SK-N-MC (cell line): ENCODE data around the gene STXBP3.

Experiments
- DNase-seq: peaks from one replicate; pipeline ENCODE4 v3.0.0-alpha.2; 2011; ENCODE audit warnings: low read depth, low spot score
- H3K27ac ChIP-seq: fragments of 200-600 bp; sonication (generic); 2 replicates; pipeline ENCODE4 v1.5.1; 2016; ENCODE audit warnings: mixed run types
- H3K36me3 ChIP-seq: fragments of 200-600 bp; sonication (generic); 2 replicates; pipeline ENCODE4 v1.6.1; 2017; ENCODE audit warnings: antibody characterized with exemption, low read length, mixed read lengths; ENCODE audit not compliant: insufficient read depth
- H3K4me3 ChIP-seq: fragments of 200-600 bp; sonication (generic); 2 replicates; pipeline ENCODE4 v1.5.1; 2016
- H3K9ac ChIP-seq: fragments of 200-600 bp; sonication (generic); 2 replicates; pipeline ENCODE4 v1.8.0; 2017; ENCODE audit warnings: mixed run types, mixed read lengths; ENCODE audit not compliant: insufficient read length
- H3K9me3 ChIP-seq: fragments of 200-600 bp; sonication (generic); 2 replicates; pipeline ENCODE4 v1.6.1; 2017; ENCODE audit warnings: low read depth, mild to moderate bottlenecking, antibody characterized with exemption, low read length, moderate library complexity, mixed read lengths
- EZH2 ChIP-seq: fragments of 200-600 bp; sonication (generic); IDR thresholded peaks from one replicate; pipeline ENCODE4 v1.6.1; 2017; ENCODE audit warnings: antibody characterized with exemption
- FOXP2 ChIP-seq: optimal IDR thresholded peaks from 2 replicates; pipeline ENCODE3; 2011; ENCODE audit warnings: mild to moderate bottlenecking, moderate library complexity; ENCODE audit not compliant: insufficient read depth; ENCODE audit errors: extremely low read length, control extremely low read depth
- POLR2AphosphoS5 ChIP-seq: IDR thresholded peaks from 2 replicates; pipeline ENCODE4 v1.6.1; 2012; ENCODE audit warnings: mild to moderate bottlenecking, low read depth, low read length, borderline replicate concordance

Gene STXBP3

DNA sequence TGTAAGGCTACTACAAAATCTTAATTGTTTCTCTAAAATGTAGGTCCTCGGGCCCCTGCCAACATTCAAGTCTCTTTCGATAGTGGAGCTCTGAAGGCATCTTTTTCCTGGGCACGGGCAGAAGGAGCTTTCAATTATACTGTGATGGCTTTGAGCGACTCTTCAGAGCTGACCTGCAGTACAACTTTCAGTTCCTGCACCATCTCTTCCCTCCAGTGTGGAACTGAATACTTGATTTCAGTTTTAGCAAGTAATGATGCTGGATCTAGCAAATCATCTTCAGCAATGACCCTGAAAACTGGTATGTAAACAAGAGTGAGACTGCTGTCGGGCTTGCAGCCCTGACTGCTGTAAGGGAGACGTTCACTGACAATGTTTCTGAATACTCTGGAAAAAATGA is 24.2 kb upstream of the STXBP3 start:
- Histone ChIP-seq H3K9ac (no peak overlapping the region), H3K4me3 (no peak overlapping the region), H3K9me3 (no peaks in the 10 kb centered on the region), H3K36me3 (no peaks in the 10 kb centered on the region), H3K27ac (no peak overlapping the region)
- DNase-seq, result no peak
- TF ChIP-seq FOXP2, result no peak
- TF ChIP-seq EZH2, result no peak
- no peak for TF ChIP-seq POLR2AphosphoS5

GRCh38 chr1:108725906-108726305 is 20.6 kb upstream of the STXBP3 start:
- Histone ChIP-seq H3K36me3 (no peaks in the 10 kb centered on the region), H3K4me3 (no peak overlapping the region), H3K9ac (no peak overlapping the region), H3K9me3 (no peaks in the 10 kb centered on the region), H3K27ac (no peak overlapping the region)
- TF ChIP-seq FOXP2 (no peak), POLR2AphosphoS5 (no peak), EZH2 (no peak)
- no peak for DNase-seq

GRCh38 chr1:108728327-108728923 is 18.0 kb upstream of the STXBP3 start:
- DNase-seq, result no peak
- Histone ChIP-seq H3K36me3 (no peaks in the 10 kb centered on the region), H3K9ac (no peak overlapping the region)

DNA sequence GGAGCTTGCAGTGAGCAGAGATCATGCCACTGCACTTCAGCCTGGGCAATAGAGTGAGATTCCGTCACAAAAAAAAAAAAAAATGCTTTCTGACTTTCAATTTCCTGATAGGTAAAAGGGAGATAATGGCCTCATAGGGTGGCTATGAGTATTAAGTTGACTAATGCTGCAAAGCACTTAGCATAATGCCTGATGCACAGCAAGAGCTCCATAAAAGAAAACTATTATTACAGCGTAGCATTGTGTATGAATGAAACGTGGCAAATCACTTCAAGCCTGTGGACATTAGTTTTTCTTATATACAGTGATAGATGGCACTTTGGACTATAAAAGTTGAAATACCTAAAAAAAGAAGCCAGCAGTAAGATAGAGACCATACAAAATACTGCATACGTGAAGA is 17.0 kb upstream of the STXBP3 start:
- Histone ChIP-seq H3K9ac (no peak overlapping the region), H3K9me3 (no peaks in the 10 kb centered on the region), H3K4me3 (no peak overlapping the region), H3K27ac (no peak overlapping the region), H3K36me3 (no peaks in the 10 kb centered on the region)
- no peak for TF ChIP-seq POLR2AphosphoS5
- TF ChIP-seq EZH2, result no peak
- no peak for TF ChIP-seq FOXP2
- DNase-seq, result no peak

More at GRCh38 chr1:108728327-108728923, 18.0 kb upstream of the STXBP3 start:
- Histone ChIP-seq H3K4me3 (no peak overlapping the region), H3K9me3 (no peaks in the 10 kb centered on the region), H3K27ac (no peak overlapping the region)
- TF ChIP-seq FOXP2, result no peak
- TF ChIP-seq EZH2, result no peak
- no peak for TF ChIP-seq POLR2AphosphoS5

DNA sequence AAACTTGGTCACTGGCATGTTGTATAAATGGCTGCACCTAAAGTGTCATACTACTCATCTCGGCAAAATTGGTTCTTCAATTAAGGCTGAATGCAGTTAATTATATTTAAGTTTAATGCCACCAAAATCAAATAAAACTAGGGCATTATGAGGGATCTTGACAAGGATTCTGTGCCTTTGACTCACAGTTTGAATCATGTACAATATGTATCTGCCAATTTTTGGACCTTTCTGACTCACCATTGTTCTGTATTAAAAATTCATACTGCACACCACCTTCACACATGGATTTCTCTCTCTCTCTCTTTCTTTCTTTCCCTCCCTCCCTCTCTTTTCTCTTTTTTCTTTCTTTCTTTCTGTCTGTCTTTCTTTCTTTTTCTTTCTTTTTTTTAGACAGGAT is 14.1 kb upstream of the STXBP3 start:
- no peak overlapping the region for H3K4me3 ChIP-seq
- no peak for DNase-seq
- H3K9me3 ChIP-seq, result no peaks in the 10 kb centered on the region
- H3K9ac ChIP-seq, result no peak overlapping the region
- TF ChIP-seq POLR2AphosphoS5 (no peak), EZH2 (no peak), FOXP2 (no peak)
- H3K27ac ChIP-seq, result no peak overlapping the region
- no peaks in the 10 kb centered on the region for H3K36me3 ChIP-seq

DNA sequence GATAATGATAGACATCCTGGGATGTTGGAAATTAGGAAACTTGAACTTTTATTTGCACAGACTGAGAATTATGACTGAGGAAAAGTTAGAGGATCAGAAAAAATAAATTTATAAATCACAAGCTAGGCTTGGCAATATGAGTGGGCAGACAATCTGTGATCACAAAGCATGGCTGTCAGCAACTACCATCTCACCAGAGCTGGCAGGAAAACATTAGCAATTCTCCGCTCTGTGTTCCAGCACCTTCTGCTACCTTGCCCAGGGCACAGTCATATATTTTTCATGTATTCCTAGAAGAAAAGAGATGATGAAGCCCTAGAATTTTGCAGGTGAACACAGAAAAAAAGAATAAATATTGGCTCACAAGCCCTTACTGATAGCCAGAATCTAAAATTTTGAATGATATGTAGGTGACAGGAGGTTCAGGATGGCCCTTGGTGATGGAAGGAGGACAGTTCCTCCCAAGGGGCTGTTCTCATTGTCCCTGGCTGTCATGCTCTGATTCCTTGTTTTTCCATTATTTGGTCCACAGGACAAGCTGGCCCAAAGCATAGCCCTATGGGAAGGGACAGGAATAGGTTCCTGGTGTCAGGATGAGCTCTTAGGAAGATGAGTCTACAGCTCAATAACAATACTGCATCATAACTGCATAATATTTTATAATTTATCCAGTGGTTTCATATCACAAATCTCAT is 12.2 kb upstream of the STXBP3 start:
- no peak for TF ChIP-seq POLR2AphosphoS5
- no peak for TF ChIP-seq EZH2
- no peak for TF ChIP-seq FOXP2
- Histone ChIP-seq H3K9me3 (no peaks in the 10 kb centered on the region), H3K4me3 (no peak overlapping the region), H3K9ac (no peak overlapping the region), H3K36me3 (no peaks in the 10 kb centered on the region), H3K27ac (no peak overlapping the region)
- no peak for DNase-seq

GRCh38 chr1:108742253-108742652 is 4.2 kb upstream of the STXBP3 start:
- Histone ChIP-seq H3K36me3 (no peaks in the 10 kb centered on the region), H3K9me3 (no peaks in the 10 kb centered on the region), H3K27ac (no peak overlapping the region), H3K9ac (no peak overlapping the region), H3K4me3 (no peak overlapping the region)
- no peak for DNase-seq
- TF ChIP-seq EZH2 (no peak), FOXP2 (no peak), POLR2AphosphoS5 (no peak)

- Histone ChIP-seq H3K4me3 (peak overlapping the region; percentile 81), H3K9me3 (no peaks in the 10 kb centered on the region), H3K27ac (no peak overlapping the region), H3K36me3 (no peaks in the 10 kb centered on the region), H3K9ac (peak overlapping the region; percentile 7)
- DNase-seq, result no peak
- TF ChIP-seq EZH2, result no peak
- no peak for TF ChIP-seq FOXP2
- no peak for TF ChIP-seq POLR2AphosphoS5
Measured at GRCh38 chr1:108745980-108746381, 493 bp upstream of the STXBP3 start.

DNA sequence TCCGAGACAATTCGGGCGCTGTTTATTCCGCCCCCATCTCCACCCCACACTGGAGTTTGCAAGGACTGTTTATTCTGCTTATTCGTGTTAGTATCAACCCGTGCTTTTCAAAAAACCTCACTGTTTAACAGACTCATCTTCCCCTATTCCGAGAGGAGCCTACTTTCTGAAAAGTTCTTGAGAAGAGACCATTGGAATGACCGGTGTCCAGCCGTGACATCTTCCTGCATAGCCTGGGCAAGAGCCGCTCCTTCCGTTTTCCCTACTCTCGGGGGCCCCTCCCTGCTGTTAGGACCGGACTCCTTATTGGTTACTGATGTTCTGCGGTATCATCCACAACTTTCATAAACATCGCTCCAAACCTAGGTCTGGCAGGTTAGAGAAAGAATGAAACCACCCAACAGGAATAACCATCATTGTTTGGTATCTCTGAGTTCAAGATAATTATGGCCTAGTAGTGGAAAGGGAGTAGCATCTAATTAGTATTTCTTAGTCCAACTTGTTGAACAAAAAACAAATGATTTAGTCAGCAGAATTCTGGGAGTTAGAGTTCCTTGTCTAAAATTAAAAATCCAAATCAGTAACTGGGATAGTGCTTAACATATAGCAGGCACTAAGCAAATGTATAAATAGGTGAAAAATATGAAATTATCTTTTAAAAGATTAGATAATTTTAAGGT is 837 bp downstream of the STXBP3 start:
- DNase-seq, result no peak
- peak overlapping the region; percentile 57 for H3K27ac ChIP-seq
- H3K4me3 ChIP-seq, result peak overlapping the region; percentile 81
- no peaks in the 10 kb centered on the region for H3K9me3 ChIP-seq
- TF ChIP-seq FOXP2 (no peak), POLR2AphosphoS5 (peak; percentile 32; the same call in 1 of the 2 replicates), EZH2 (no peak)
- peak overlapping the region; percentile 71 for H3K9ac ChIP-seq
- H3K36me3 ChIP-seq, result no peaks in the 10 kb centered on the region
